AG08395 (cell line): ENCODE results near the gene FOXF1.

Source experiments
- DNase-seq: peaks from one replicate; pipeline ENCODE4 v3.0.0; 2012; ENCODE audit warnings: mixed read lengths, low spot score

Gene FOXF1

GRCh38 chr16:86492961-86493629 is 17.2 kb upstream of the FOXF1 start:
- no peak for DNase-seq

GRCh38 chr16:86494039-86494564 is 16.2 kb upstream of the FOXF1 start:
- no peak for DNase-seq

- no peak for DNase-seq
These were observed 15.6 kb upstream of the FOXF1 start for GRCh38 chr16:86494565-86495356.

- no peak for DNase-seq
These were observed 15.0 kb upstream of the FOXF1 start for GRCh38 chr16:86495357-86495701.

GRCh38 chr16:86495756-86496261 is 14.5 kb upstream of the FOXF1 start:
- no peak for DNase-seq

DNA sequence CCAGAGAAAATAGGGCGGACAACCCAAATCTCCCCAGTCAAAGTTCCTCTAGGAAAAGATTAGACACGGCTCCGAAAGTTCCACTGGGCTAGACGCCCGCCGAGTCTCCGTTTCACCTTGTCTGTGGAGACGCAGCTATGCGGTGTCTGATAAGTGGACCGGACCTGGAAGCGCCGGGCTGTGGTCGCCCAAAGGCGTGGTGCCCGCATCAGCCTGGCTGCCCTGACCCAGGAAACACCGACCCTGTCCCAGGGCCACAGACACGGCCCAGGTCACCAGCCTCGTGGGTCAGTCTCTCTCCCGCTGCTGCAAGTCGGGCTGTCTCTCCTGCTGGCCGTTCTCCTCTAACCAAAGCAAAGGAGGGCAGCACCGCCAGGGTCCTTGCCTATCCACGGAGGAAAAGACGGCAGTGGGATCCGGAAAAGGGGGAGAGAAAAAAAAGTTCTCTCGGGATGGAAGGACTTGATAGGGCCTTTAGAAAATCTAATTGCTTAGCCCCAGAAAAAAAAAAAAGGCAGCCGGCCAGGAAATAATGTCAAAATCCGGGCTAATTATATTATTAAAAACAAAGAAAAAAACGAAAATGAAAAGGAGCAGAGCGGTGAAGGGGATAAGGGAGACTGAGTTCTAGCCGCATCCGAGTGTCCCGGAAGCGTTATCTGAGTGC is 13.9 kb upstream of the FOXF1 start:
- DNase-seq, result no peak

GRCh38 chr16:86496929-86497461 is 13.3 kb upstream of the FOXF1 start:
- DNase-seq, result no peak

DNA sequence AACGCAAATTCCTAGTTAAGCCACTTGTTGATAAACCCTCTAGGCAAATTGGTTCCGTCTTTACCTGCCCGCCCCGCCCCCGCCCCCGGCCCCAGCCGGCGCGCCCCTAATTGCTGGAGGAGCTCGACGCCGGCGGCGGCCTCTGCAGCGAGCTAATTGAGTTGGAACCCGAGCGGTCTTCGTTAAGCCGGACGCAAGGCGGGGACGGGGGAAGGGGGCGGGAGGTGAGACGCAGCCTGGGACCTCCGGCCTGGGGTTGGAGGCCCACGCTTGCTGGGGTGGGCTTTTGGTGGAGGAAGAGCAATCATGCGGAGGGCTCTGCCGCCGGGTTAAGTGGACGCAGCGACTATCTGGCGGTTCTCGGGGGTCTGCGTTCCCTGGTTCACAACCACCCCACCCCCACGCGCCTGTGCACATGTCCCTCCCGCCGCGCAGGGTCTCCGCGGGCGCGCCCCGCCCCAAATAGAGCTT is 12.7 kb upstream of the FOXF1 start:
- no peak for DNase-seq

- DNase-seq, result no peak
These were observed 12.1 kb upstream of the FOXF1 start for GRCh38 chr16:86498155-86498670.

DNA sequence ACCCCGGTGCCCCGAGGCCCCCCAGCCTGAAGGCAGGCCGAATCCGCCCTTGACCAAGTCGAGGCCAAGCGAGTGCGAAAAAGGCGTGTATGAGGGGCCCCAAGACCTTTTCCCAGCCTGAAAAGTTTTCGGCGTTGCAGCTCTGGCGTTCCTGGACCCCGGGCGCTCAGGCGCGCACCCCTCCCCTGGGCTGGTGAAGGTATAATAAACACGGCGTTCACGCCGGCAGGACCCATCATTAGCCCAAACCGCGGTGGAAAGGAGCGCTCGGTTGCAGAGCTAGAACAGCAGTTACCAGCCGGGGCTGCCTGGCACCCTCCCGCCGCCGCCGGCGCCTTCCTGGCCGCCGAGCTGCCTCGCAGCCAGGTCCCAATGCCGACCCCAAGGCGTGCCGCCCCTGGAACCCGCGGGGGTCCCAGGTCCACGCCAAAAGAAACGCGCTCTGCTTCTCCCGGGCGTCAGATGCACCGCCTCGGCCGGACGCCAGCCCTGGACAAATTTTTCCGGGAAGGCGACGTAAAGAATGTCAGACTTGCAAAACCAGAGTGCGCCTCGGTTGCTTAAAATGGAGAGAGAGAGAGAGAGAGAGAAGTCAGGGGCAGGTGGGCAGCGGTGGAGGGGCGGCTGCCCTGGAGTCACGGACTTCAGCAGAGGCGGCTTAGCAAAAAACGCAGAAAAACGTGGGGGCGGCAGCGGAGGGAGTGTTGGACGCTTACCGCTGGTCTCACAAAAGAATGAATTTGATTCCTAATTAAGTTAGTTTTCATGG is 11.5 kb upstream of the FOXF1 start:
- DNase-seq, result no peak

DNA sequence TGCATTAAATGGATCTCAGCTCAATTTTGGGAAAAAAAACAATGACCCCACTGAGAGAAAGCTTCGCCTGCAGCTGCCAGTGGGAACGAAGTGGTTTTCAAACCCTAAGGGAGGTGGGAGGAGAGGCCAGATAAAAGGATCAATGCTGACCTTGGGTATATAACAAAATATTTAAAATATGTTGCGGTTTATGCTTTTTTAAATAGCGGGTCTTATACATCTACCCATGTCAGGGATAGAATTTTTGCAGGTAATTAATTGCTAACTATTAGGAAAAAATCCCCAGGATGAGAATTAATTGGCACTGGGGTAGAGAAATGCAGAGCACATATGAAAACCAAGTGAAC is 10.9 kb upstream of the FOXF1 start:
- no peak for DNase-seq

DNA sequence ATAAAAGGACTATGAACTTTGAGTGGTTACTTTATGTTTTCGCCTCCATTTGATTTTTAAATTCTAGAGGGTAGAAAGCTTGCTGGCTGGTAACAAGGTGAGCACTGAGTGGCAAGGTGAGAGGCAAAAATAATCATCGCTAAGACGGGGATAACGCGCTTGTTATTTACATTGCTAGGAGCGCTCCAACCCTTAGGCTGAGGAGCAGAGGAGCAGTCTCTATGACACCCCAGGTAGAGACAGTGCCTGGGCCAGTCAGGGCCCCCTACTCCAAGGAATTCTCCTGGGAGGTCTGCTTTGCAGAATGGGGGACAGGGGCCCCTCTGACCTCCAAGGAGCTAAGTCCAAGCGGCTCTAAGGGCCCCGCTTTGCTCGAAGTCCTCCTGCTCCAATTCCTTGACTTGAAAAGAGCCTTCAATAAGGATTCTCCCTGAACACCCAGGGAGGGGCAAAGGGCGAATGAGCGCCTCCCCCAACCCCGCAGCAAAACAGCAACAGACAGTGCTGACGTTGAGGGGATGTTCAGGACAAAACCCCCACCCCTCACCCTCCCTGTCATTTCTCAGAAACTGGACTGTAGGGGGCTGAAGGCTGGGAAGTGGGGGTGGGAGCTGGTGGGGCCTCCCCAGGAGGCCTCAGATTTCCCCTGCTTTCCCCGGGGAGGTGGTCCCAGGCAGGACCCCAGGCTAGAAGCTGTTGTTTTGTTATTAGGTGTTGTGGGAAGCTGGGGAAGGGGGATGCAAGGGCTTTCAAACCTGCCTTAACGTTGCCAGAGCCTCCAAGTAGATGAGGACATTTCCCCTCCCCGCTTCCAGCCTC is 10.2 kb upstream of the FOXF1 start:
- no peak for DNase-seq

DNA sequence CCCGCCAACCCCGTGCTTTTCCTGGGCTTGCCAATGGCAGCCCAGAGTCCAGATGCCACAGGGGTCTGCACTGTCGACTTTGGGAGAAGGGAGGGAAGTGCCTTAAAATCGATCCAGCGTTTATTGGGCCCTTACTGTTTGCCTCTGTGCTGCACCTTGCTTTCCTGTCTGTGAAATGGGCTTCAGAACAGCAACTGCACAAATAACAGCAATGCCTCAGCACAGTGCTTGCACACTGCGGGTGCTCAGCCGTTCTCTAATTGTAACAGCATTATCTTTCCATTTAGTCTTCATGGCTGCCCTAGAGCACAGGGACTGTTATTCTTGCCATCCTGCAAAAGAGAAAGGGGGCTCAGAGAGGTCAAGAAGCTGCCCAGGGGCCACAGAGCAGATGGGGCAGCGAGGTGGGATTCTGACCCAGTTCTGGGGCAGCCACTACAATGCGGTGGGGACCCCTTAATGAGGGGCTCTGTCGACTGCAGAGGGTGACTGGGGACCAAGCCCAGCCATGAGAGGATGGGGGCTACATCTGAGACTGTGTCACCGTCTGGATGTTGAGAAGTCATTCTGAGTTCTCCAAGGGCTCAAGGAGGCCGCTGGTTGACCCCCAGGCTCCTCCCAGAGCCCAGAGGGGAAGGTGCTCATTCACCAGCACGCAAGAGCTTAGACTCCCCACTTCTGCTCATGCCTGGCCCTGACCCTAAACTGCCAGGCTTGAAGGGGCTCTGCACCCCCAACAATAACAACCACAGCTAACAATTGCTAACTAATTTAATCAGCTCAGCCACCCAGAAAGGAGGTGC is 9.4 kb upstream of the FOXF1 start:
- DNase-seq, result no peak

- no peak for DNase-seq
These were observed 8.1 kb upstream of the FOXF1 start for GRCh38 chr16:86501989-86502855.

- DNase-seq, result no peak
These were observed 7.2 kb upstream of the FOXF1 start for GRCh38 chr16:86502856-86503748.

DNA sequence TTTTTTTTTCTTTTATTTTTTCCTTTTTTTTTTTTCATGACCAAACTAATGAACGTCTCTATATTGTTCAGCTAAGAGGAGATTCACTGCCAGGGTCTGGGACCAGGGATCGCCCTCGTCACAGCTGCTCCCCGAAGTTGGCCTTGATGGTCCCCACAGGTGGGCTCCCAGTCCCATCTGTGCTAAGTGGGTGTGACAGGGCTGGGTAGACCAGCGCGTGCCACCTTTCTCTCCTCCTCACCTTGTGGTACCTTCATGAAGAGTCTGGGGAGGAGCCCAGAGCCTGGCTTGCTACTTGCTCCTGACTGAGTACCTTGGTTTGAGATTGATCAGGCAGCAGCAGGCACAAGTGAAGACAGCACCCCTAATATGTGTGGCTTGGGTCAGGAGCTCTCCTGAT is 6.5 kb upstream of the FOXF1 start:
- no peak for DNase-seq

DNA sequence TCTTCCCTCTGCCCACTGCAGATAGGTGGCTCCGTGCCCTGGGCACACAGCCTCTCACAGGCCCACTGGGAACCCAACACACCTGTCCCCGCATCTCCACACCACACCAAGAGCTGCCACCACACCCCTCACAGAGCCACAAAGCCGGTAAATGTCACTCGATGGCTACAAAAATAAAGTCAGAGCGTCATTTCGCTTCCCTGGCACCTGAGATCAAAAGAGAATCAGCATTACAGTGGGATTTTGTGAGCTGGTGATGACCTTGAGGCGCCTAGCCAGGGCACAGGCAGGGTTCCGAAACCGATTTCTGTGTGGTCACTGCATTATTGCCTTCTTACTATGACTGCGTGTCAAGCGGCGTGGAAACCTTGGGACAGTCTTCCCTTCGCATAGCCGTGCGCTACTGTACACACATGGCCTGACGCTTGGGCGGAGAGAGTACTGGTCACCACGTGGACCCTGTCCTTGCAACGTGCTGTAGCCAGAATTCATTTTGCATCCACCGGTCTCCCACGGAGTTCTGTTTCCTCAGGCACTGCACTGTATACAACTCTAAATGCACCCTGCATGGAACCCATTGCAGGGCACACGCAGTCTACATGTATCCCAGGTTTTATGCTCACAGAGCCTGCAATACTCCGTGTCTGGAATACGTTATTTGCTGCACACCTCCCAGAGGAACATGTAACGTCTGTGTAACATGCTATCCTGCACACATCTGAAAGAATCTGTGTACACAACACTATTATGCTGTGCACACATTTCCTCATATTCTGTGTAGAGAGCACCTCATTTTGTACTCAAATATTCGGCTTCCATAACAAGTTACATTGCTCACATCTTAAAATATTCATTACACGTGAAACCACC is 5.8 kb upstream of the FOXF1 start:
- DNase-seq, result no peak
